Psoas muscle (tissue), 8 donors: Measurements from ENCODE around the gene C1QL1. TPM values are rescaled to one million over a fixed set of nuclear protein-coding genes. Genes with fewer than 3 reads are reported as not detected.

Experiments
- ATAC-seq, 4 donors: fragments of 200-7000 bp; cut with Tn5 transposase; one replicate each; pipeline ENCODE4 v1.9.1; 2020; ENCODE audit warnings: moderate library complexity in 3 of 4, mild to moderate bottlenecking in 2 of 4
- DNase-seq, 2 donors: peaks; one replicate each; pipeline ENCODE4 v3.0.0-alpha.2; 2020
- H3K27ac ChIP-seq: fragments of 200-600 bp; one replicate; pipeline ENCODE4 v1.8.0; 2022
- H3K27me3 ChIP-seq, 3 donors: fragments of 200-600 bp in 1 of 3; one replicate each; pipeline versions ENCODE4 v1.6.1 to v1.8.0; 2013 to 2022; ENCODE audit warnings: low read length in 2 of 3, mild to moderate bottlenecking in 2 of 3, moderate library complexity in 1 of 3; ENCODE audit not compliant: insufficient read depth in 3 of 3
- H3K36me3 ChIP-seq, 2 donors: fragments of 200-600 bp in 1 of 2; one replicate each; pipeline versions ENCODE4 v1.6.1 to v1.8.0; 2013 to 2022; ENCODE audit warnings: low read depth in 1 of 2, mild to moderate bottlenecking in 1 of 2, moderate library complexity in 1 of 2; ENCODE audit not compliant: insufficient read depth in 1 of 2
- H3K4me1 ChIP-seq: fragments of 200-600 bp; one replicate; pipeline ENCODE4 v1.8.0; 2022
- H3K4me3 ChIP-seq: fragments of 200-600 bp; one replicate; pipeline ENCODE4 v1.8.0; 2022; ENCODE audit warnings: mild to moderate bottlenecking
- H3K9me3 ChIP-seq: fragments of 200-600 bp; one replicate; pipeline ENCODE4 v1.8.0; 2022
- CTCF ChIP-seq: fragments of 200-600 bp; IDR thresholded peaks from one replicate; pipeline ENCODE4 v1.8.0; 2022; ENCODE audit warnings: antibody characterized with exemption
- WGBS, 3 donors: extraction: QIAGEN DNeasy Blood & Tissue Kit; methylation state at CpG; one replicate each; pipeline versions ENCODE4 v1.1.6 to v1.1.7; 2013; 5-methylcytosine and 5-hydroxymethylcytosine counted together
- intact Hi-C, 2 donors: fragments of 100-400 bp; cut with DNase I; formaldehyde crosslinking; loops; one replicate each; pipeline versions ENCODE4 v1.11.0 to v1.14.2; 2022
- polyA plus RNA-seq, 3 donors: library from polyadenylated mRNA; stranded (reverse); fragments of 200-250 nt; gene quantifications; one replicate each; pipeline ENCODE4 v1.2.3, GENCODE V29; 2013
- total RNA-seq, 4 donors: library from RNA; stranded (reverse); fragmentation: NEBNext Ultra II Directional in 2 of 4; extraction: Animal tissue kit (Norgen Biotek cat#: 25700) in 2 of 4; gene quantifications; one replicate each; pipeline versions ENCODE4 v1.2.1 to v1.2.4, GENCODE V29; 2021 to 2023
- donor health status: healthy with polysubstance abuse.
- donor health status: DM: no; HTN: no; CAD: no; lungs with moderate emphysema.
- donor health status: Bipolar disorder and iron deficiency.
- donor health status: healthy.
- donor health status: DM: yes; HTN: yes; CAD: no.
- donor health status: DM: no; HTN: no; CAD: no.
- donor health status: DM: no; HTN: no; CAD: no.
- donor health status: DM: yes; HTN: yes; CAD: no.

Gene C1QL1
- total and polyA plus RNA-seq, 7 donors, result 0.05 TPM; not detected in 6

- 75 to 86% (median 80%) methylated on average over 15 of the region's 15 CpGs for WGBS, 3 donors
- no peaks in the 10 kb centered on the region for H3K27me3 ChIP-seq
- H3K9me3 ChIP-seq, result no peaks in the 10 kb centered on the region
- TF ChIP-seq CTCF, result no peak
- H3K27ac ChIP-seq, result no peak overlapping the region
- no peaks in the 10 kb centered on the region for H3K36me3 ChIP-seq
- H3K4me3 ChIP-seq, result no peak overlapping the region
- ATAC-seq (no peak), DNase-seq (no peak)
- intact Hi-C loops, result loop anchor here in 1 of 2 donors (10.0 kb wide), 1 partner anchor 268 kb away; no protein-coding TSS in a partner anchor
- peaks cover 5% of the 10 kb centered on the region for H3K4me1 ChIP-seq
These were observed 41.1 kb downstream of the C1QL1 start for GRCh38 chr17:44926821-44927525.

GRCh38 chr17:44925731-44926697, 42.1 kb downstream of the C1QL1 start:
- intact Hi-C loops, result loop anchor here in 1 of 2 donors (10.0 kb wide), 1 partner anchor 269 kb away; no protein-coding TSS in a partner anchor
- ATAC-seq (no peak), DNase-seq (no peak)

GRCh38 chr17:44924107-44924544, 44.0 kb downstream of the C1QL1 start:
- Histone ChIP-seq H3K36me3 (no peaks in the 10 kb centered on the region), H3K9me3 (no peaks in the 10 kb centered on the region)
- no peak for ATAC-seq

More at GRCh38 chr17:44925731-44926697, 42.1 kb downstream of the C1QL1 start:
- no peaks in the 10 kb centered on the region for H3K27me3 ChIP-seq
- H3K4me3 ChIP-seq, result no peak overlapping the region
- 95 to 99% (median 96%) methylated on average over 18 of the region's 18 CpGs for WGBS, 3 donors
- TF ChIP-seq CTCF, result no peak
- H3K9me3 ChIP-seq, result no peaks in the 10 kb centered on the region
- no peaks in the 10 kb centered on the region for H3K36me3 ChIP-seq
- H3K4me1 ChIP-seq, result peaks cover 5% of the 10 kb centered on the region
- no peak overlapping the region for H3K27ac ChIP-seq

More at GRCh38 chr17:44924107-44924544, 44.0 kb downstream of the C1QL1 start:
- WGBS, 3 donors, result 82 to 88% (median 88%) methylated on average over 9 of the region's 9 CpGs
- Histone ChIP-seq H3K27ac (no peak overlapping the region), H3K4me3 (no peak overlapping the region), H3K4me1 (peaks cover under 1% of the 10 kb centered on the region), H3K27me3 (no peaks in the 10 kb centered on the region)
- no peak for DNase-seq
- no peak for TF ChIP-seq CTCF
- intact Hi-C loops, result loop anchor here in 1 of 2 donors (5.0 to 10.0 kb wide), 2 partner anchors 208 to 271 kb away; partner anchors contain the start of gene PLCD3
